Glutamatergic neuron (in vitro differentiated cells): ENCODE data around the gene PPP2R5B. TPM values are rescaled to one million over a fixed set of nuclear protein-coding genes. Genes with fewer than 3 reads are reported as not detected.

Experiments
- DNase-seq: peaks from one replicate; pipeline ENCODE4 v3.0.0; 2022
- H3K27ac Mint-ChIP-seq: one replicate; pipeline ENCODE4 v1.8.0; 2020; ENCODE audit warnings: mild to moderate bottlenecking, mixed read lengths, inconsistent platforms; ENCODE audit not compliant: unreplicated experiment
- H3K27me3 Mint-ChIP-seq: one replicate; pipeline ENCODE4 v1.8.0; 2020; ENCODE audit warnings: mild to moderate bottlenecking, moderate library complexity, mixed read lengths, inconsistent platforms; ENCODE audit not compliant: unreplicated experiment
- H3K36me3 Mint-ChIP-seq: one replicate; pipeline ENCODE4 v1.8.0; 2020; ENCODE audit warnings: mild to moderate bottlenecking, mixed read lengths, inconsistent platforms; ENCODE audit not compliant: unreplicated experiment
- H3K4me1 Mint-ChIP-seq: one replicate; pipeline ENCODE4 v1.8.0; 2020; ENCODE audit warnings: mild to moderate bottlenecking, low read depth, mixed read lengths, inconsistent platforms; ENCODE audit not compliant: unreplicated experiment
- H3K4me3 Mint-ChIP-seq: one replicate; pipeline ENCODE4 v1.8.0; 2020; ENCODE audit warnings: mild to moderate bottlenecking, mixed read lengths, inconsistent platforms; ENCODE audit not compliant: unreplicated experiment
- H3K9me3 Mint-ChIP-seq: one replicate; pipeline ENCODE4 v1.8.0; 2020; ENCODE audit warnings: mild to moderate bottlenecking, moderate library complexity, mixed read lengths, inconsistent platforms; ENCODE audit not compliant: unreplicated experiment
- total RNA-seq: library from RNA; stranded (reverse); fragmentation: NEBNext Ultra II Directional; extraction: Animal tissue kit (Norgen Biotek cat#: 25700); gene quantifications from one replicate; pipeline ENCODE4 v1.2.1, GENCODE V29; 2021; ENCODE audit not compliant: unreplicated experiment
- TF ChIP-seq, protein P1 (sequence below): fragments of 200-600 bp; sonication (generic); IDR thresholded peaks from one replicate; pipeline ENCODE4 v1.5.0; 2021; ENCODE audit not compliant: partially characterized antibody, unreplicated experiment

The PPP2R5B gene
- total RNA-seq, 1 donor from 2014 or later, result 148 TPM

DNA sequence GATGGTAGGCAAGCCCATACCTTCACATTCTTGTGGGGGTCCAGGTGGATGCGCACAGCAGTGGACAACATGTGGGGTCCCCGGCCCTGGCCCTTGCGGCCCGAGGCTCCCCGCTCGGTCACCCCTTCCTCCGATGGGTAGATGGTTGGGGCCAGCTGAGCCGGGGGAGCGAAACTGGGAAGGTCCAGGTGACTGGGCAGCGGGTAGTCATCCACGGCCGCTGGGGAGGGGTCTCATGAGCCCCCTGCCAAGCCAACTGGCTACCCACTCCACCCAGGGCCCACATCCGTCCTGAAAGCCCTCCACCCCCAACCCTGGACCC, 18.2 kb upstream of the PPP2R5B start:
- H3K9me3 Mint-ChIP-seq, result peaks cover 6% of the 10 kb centered on the region
- H3K4me3 Mint-ChIP-seq, result no peak overlapping the region
- DNase-seq, result no peak
- TF ChIP-seq, protein P1, sequence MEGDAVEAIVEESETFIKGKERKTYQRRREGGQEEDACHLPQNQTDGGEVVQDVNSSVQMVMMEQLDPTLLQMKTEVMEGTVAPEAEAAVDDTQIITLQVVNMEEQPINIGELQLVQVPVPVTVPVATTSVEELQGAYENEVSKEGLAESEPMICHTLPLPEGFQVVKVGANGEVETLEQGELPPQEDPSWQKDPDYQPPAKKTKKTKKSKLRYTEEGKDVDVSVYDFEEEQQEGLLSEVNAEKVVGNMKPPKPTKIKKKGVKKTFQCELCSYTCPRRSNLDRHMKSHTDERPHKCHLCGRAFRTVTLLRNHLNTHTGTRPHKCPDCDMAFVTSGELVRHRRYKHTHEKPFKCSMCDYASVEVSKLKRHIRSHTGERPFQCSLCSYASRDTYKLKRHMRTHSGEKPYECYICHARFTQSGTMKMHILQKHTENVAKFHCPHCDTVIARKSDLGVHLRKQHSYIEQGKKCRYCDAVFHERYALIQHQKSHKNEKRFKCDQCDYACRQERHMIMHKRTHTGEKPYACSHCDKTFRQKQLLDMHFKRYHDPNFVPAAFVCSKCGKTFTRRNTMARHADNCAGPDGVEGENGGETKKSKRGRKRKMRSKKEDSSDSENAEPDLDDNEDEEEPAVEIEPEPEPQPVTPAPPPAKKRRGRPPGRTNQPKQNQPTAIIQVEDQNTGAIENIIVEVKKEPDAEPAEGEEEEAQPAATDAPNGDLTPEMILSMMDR, result no peak
- H3K27ac Mint-ChIP-seq, result no peak overlapping the region
- no peaks in the 10 kb centered on the region for H3K36me3 Mint-ChIP-seq
- no peaks in the 10 kb centered on the region for H3K4me1 Mint-ChIP-seq
- peaks cover 1% of the 10 kb centered on the region for H3K27me3 Mint-ChIP-seq

DNA sequence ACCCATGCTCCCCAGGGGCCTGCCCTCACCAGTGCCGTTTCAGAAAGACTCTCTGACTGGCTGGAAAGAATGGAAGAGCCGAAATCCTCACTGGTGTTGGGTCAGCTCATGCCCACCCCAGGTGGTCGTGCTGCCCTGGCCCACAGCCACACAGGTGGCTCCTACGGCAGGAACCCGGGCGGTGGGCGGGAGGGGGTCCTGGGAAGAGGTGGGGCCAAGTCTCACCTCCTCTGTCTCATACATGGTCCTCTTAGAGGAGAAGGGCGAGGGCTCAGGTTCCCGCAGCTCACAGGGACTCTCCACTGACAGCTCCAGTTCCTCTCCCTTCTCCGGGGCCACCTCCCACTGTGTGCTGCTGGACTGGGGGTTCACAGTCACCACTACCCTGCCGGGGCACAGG, 15.7 kb upstream of the PPP2R5B start:
- Mint-ChIP-seq H3K36me3 (no peaks in the 10 kb centered on the region), H3K27ac (no peak overlapping the region), H3K9me3 (peaks cover 2% of the 10 kb centered on the region), H3K27me3 (peaks cover 5% of the 10 kb centered on the region), H3K4me1 (no peaks in the 10 kb centered on the region), H3K4me3 (no peak overlapping the region)
- TF ChIP-seq, protein P1, result no peak
- no peak for DNase-seq

DNA sequence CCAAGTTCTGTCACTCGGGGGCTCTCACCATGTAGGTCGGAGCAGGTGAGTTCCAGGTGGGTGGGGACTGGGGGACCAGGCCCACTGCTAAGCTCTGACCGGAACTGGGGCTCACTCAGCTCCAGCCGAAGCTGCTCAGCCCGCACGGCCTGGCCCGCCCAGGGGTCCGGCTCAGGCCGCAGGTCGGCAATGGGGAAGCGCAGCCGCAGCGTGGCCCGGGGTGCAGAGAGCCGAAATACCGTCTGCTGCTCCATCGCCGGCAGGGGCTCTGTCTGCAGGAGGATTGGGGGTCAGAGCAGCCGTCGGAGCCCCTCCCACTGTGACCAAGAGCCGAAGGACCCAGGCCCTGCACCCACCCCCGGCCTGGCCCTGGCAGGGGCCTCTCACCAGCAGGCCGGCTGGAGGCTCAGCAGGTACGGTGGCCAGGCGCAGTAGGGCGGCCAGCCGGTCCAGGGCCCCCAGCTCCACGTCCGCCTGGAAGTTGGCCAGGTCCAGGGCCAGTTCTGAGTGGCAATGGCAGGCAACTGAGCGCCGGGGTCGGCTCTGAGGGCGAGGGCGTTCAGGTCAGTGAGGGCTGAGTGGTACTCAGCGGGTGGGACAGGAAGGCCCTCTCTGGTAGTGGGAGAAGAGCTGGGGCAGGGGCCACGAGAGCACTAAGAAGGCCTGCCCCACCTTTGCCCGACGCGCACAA, 14.7 kb upstream of the PPP2R5B start:
- Mint-ChIP-seq H3K36me3 (no peaks in the 10 kb centered on the region), H3K27me3 (peaks cover 5% of the 10 kb centered on the region), H3K27ac (no peak overlapping the region), H3K9me3 (peaks cover 2% of the 10 kb centered on the region), H3K4me1 (no peaks in the 10 kb centered on the region), H3K4me3 (no peak overlapping the region)
- TF ChIP-seq, protein P1, result no peak
- DNase-seq, result no peak

DNA sequence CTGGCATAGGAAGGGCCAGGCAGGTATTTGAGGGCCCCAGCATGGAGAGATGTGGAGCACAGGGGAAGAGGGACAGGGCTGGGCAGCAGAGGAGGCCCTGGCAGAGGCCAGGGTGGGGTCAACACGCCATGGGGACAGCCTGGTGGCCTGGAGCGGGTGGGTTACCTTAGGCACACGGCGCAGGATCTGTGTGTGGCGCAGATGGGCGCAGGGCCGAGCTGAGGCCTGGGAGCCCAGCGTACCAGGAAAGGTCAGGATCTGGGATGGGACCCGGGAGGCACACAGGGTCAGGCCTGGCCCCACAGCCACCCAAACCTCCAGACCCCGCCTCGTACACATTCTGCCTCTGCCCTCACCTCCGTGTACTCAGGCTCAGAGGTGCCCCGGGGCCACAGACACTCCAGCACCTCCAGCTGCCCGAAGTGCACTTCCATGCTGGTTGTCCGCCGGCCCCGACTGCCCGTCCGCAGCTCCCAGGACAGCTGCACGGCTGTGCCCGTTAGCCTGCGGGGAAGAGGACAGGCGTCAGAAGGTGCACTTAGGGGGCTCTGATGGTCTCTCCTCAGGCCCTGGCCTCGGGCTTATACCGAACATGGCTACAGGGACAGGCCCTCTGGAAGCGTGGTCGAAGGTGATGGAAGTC, 13.9 kb upstream of the PPP2R5B start:
- H3K27me3 Mint-ChIP-seq, result peaks cover 5% of the 10 kb centered on the region
- TF ChIP-seq, protein P1, result no peak
- H3K4me1 Mint-ChIP-seq, result no peaks in the 10 kb centered on the region
- no peak for DNase-seq
- no peak overlapping the region for H3K27ac Mint-ChIP-seq
- no peaks in the 10 kb centered on the region for H3K36me3 Mint-ChIP-seq
- H3K9me3 Mint-ChIP-seq, result peaks cover 2% of the 10 kb centered on the region
- no peak overlapping the region for H3K4me3 Mint-ChIP-seq

DNA sequence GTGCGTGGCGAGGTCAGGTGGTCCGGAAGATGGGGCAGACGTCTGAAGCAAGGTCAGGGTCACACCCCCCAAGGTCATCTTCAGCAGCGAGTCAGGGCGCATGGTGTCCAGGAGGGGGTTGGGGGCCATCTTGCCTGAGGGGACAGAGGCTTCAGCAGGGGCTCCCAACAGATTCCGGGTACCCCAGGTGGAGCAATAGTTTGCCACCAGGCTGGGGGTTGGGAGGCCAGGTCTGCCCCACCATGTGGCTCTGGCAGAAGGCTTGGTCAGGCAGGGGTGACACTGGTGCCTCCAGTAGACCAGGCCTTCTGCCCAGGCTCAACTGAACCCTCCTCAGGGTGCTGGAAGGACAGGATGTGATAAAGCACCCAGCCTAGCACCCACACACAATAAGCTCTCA, 13.3 kb upstream of the PPP2R5B start:
- Mint-ChIP-seq H3K27ac (no peak overlapping the region), H3K4me3 (no peak overlapping the region), H3K36me3 (no peaks in the 10 kb centered on the region), H3K27me3 (peaks cover 8% of the 10 kb centered on the region), H3K9me3 (peaks cover 2% of the 10 kb centered on the region), H3K4me1 (peaks cover 1% of the 10 kb centered on the region)
- TF ChIP-seq, protein P1, result no peak
- no peak for DNase-seq
